Ishikawa (cell line): ENCODE measurements around the gene AIF1L.

Experiments
- CREB1 ChIP-seq: IDR thresholded peaks from 2 replicates; pipeline ENCODE4 v1.6.1; 2012; ENCODE audit warnings: low read depth
- EP300 ChIP-seq: IDR thresholded peaks from 2 replicates; pipeline ENCODE4 v1.6.1; 2012; ENCODE audit warnings: borderline replicate concordance

- TF ChIP-seq CREB1 (no peak), EP300 (no peak)
Measured at GRCh38 chr9:131097948-131098278, 1.6 kb downstream of the AIF1L start.
